Measurements from ENCODE around the gene TCF21.
"Not testable (repeated sequence)": the region's sequence is repeated elsewhere in the genome, so short reads cannot be mapped to it uniquely, and the experiment has no call there.

The TCF21 gene

DNA sequence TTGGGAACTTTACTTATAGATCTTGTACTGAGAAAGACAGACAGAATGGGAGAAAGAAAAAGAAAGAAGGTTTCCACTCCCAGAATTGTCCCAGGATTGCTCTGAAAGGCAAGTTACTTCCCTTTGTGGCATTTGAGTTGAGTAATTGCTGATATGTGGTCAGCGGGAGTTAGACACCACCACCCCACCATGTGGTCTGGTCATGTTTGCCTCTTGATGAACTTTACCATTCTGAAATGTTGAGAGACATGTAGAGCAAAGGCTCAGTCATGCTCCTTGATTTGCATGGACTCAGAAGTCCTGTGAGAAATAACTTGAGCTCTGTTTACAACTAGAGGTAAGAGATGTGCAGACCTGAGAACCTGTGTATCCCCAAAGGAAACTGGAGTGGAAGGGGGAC is 17.1 kb downstream of the TCF21 start:
- Histone ChIP-seq H3K4me1 (ENCODE audit: control insufficient read depth, insufficient read depth, low read length) (no peaks in the 10 kb centered on the region), H3K36me3 (ENCODE audit: control insufficient read depth, insufficient read depth, low read length) (no peaks in the 10 kb centered on the region), H3K27me3 (ENCODE audit: control insufficient read depth, insufficient read depth, low read length) (peaks cover 13% of the 10 kb centered on the region), H3K9me3 (ENCODE audit: control insufficient read depth, low read length) (no peaks in the 10 kb centered on the region), H3K9ac (ENCODE audit: low read length) (no peak overlapping the region), H3K4me3 (ENCODE audit: low read length) (no peak overlapping the region)

DNA sequence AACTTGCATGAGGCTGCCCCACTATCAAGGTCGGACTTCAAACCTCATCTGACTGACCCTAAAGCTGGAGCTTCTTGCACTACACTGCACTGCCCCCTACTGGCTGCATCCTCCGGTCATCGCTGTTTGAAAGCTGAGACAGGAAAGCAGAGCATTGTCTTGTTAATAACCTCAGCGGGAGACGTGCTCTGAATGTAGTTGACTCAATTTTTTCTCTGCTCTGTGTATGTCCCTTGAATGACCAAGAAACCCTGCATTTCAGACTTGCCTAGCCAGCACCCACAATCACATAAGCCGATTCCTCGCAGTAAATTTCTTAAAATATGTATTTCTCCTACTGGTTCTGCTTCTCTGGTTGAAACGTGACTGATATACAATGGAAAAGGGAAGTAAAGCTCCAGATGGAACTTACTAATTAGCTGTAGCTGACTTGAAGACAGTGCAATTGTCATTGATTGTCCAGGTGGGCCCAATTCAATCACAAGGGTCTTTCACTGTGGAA is 27.8 kb downstream of the TCF21 start:
- Histone ChIP-seq H3K4me1 (ENCODE audit: control insufficient read depth, insufficient read depth, low read length) (no peaks in the 10 kb centered on the region), H3K27me3 (ENCODE audit: control insufficient read depth, insufficient read depth, low read length) (no peaks in the 10 kb centered on the region), H3K4me3 (ENCODE audit: low read length) (no peak overlapping the region), H3K9me3 (ENCODE audit: control insufficient read depth, low read length) (no peaks in the 10 kb centered on the region), H3K9ac (ENCODE audit: low read length) (no peak overlapping the region), H3K36me3 (ENCODE audit: control insufficient read depth, insufficient read depth, low read length) (no peaks in the 10 kb centered on the region)

DNA sequence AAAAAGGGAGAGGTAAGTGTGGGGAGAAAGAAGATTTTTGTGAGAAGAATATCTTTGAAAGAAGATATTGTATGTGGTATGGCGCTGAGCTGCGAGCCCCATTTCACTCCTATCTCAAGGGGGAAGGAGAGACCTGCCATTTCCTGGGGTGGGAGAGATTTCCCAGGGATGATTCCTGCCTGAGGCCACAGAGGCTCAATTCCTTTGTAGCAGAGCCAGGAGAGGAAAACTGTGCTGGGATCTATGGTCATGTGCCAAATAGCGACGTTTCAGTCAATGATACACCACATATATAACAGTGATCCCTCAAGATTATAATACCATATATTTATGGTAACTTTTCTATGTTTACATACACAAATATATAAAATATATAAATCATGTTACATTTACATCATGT is 28.9 kb downstream of the TCF21 start:
- no peaks in the 10 kb centered on the region for H3K9me3 ChIP-seq (ENCODE audit: control insufficient read depth, low read length)
- no peaks in the 10 kb centered on the region for H3K4me1 ChIP-seq (ENCODE audit: control insufficient read depth, insufficient read depth, low read length)
- no peak overlapping the region for H3K9ac ChIP-seq (ENCODE audit: low read length)
- H3K4me3 ChIP-seq (ENCODE audit: low read length) = no peak overlapping the region
- H3K36me3 ChIP-seq (ENCODE audit: control insufficient read depth, insufficient read depth, low read length) = no peaks in the 10 kb centered on the region
- H3K27me3 ChIP-seq (ENCODE audit: control insufficient read depth, insufficient read depth, low read length) = no peaks in the 10 kb centered on the region

DNA sequence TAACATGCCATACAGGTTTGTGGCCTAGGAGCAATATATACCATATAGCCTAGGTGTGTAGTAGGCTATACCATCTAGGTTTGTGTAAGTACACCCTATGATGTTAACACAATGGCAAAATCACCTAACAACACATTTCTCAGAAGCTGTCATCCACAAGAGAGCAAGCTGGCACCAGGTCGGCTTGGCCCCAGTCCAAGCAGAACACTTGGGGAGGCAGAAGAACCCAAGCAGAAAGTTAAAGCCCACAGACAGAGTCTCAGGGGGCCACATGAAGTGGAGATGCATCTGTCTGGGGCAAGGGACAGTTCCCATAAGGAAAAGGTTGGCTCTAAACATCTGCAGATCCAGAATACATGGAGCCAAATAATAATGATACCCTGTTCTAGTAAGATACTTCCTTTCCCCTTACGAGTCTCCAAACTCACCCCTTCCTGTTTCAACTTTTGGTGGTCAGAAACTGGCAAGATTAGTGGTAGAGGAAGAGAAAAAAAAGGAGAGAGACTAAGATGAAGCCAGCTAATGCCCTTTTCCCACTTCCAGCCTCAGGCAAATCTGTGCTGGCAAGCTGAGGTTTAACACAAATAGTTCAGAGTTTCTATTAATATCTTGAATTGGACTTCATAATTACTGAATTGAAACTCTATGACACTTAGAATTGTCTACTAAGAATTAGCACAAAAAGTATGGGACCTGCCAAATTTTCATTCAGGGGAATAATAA is 29.5 kb downstream of the TCF21 start:
- no peak overlapping the region for H3K4me3 ChIP-seq (ENCODE audit: low read length)
- no peaks in the 10 kb centered on the region for H3K36me3 ChIP-seq (ENCODE audit: control insufficient read depth, insufficient read depth, low read length)
- no peaks in the 10 kb centered on the region for H3K4me1 ChIP-seq (ENCODE audit: control insufficient read depth, insufficient read depth, low read length)
- H3K27me3 ChIP-seq (ENCODE audit: control insufficient read depth, insufficient read depth, low read length) = no peaks in the 10 kb centered on the region
- no peaks in the 10 kb centered on the region for H3K9me3 ChIP-seq (ENCODE audit: control insufficient read depth, low read length)
- H3K9ac ChIP-seq (ENCODE audit: low read length) = no peak overlapping the region

- H3K9me3 ChIP-seq (ENCODE audit: control insufficient read depth, low read length) = no peaks in the 10 kb centered on the region
- no peak overlapping the region for H3K9ac ChIP-seq (ENCODE audit: low read length)
- H3K4me3 ChIP-seq (ENCODE audit: low read length) = no peak overlapping the region
- no peaks in the 10 kb centered on the region for H3K4me1 ChIP-seq (ENCODE audit: control insufficient read depth, insufficient read depth, low read length)
- no peaks in the 10 kb centered on the region for H3K27me3 ChIP-seq (ENCODE audit: control insufficient read depth, insufficient read depth, low read length)
- H3K36me3 ChIP-seq (ENCODE audit: control insufficient read depth, insufficient read depth, low read length) = no peaks in the 10 kb centered on the region
These were observed 30.4 kb downstream of the TCF21 start for GRCh38 chr6:133919362-133919761.

DNA sequence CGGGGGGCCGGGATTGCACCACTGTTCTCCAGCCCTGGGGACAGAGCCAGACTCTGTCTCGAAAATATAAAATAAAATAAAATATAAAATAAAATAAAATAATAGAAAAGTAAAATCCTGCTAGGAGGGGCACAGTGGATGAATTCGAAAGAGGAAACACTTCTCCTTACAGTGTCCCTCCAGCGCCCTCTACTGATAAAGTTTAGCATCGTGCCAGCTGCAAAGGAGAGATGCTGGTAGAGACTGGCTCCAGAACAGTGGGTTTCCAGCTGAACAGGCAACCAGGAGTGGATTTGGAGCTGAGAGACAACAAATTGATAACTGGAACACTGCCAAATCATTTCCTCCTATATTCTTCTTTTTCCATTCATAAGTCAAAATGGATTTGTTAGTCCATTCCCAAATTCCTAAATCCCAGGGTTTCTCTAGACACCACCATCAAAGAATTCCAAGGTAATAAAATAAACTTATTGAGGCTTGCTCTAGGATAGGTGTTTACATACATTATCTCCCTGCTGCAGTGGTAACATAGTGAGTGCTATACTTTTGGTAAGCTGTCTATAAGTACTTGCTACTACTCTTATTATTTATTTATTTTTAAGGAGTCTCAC is 32.4 kb downstream of the TCF21 start:
- H3K9ac ChIP-seq (ENCODE audit: low read length) = no peak overlapping the region
- H3K4me3 ChIP-seq (ENCODE audit: low read length) = no peak overlapping the region
- no peaks in the 10 kb centered on the region for H3K4me1 ChIP-seq (ENCODE audit: control insufficient read depth, insufficient read depth, low read length)
- H3K36me3 ChIP-seq (ENCODE audit: control insufficient read depth, insufficient read depth, low read length) = no peaks in the 10 kb centered on the region
- no peaks in the 10 kb centered on the region for H3K9me3 ChIP-seq (ENCODE audit: control insufficient read depth, low read length)
- no peaks in the 10 kb centered on the region for H3K27me3 ChIP-seq (ENCODE audit: control insufficient read depth, insufficient read depth, low read length)

- Histone ChIP-seq H3K4me3 (ENCODE audit: low read length) (no peak overlapping the region), H3K4me1 (ENCODE audit: control insufficient read depth, insufficient read depth, low read length) (no peaks in the 10 kb centered on the region), H3K9me3 (ENCODE audit: control insufficient read depth, low read length) (no peaks in the 10 kb centered on the region), H3K27me3 (ENCODE audit: control insufficient read depth, insufficient read depth, low read length) (no peaks in the 10 kb centered on the region), H3K9ac (ENCODE audit: low read length) (no peak overlapping the region), H3K36me3 (ENCODE audit: control insufficient read depth, insufficient read depth, low read length) (no peaks in the 10 kb centered on the region)
These were observed 35.2 kb downstream of the TCF21 start for GRCh38 chr6:133923938-133924593.

- H3K9ac ChIP-seq (ENCODE audit: low read length); H3K27me3 ChIP-seq (ENCODE audit: control insufficient read depth, insufficient read depth, low read length); H3K9me3 ChIP-seq (ENCODE audit: control insufficient read depth, low read length); H3K36me3 ChIP-seq (ENCODE audit: control insufficient read depth, insufficient read depth, low read length); H3K4me1 ChIP-seq (ENCODE audit: control insufficient read depth, insufficient read depth, low read length); H3K4me3 ChIP-seq (ENCODE audit: low read length): not testable (repeated sequence)
These were observed 42.3 kb downstream of the TCF21 start for GRCh38 chr6:133931221-133931620.

DNA sequence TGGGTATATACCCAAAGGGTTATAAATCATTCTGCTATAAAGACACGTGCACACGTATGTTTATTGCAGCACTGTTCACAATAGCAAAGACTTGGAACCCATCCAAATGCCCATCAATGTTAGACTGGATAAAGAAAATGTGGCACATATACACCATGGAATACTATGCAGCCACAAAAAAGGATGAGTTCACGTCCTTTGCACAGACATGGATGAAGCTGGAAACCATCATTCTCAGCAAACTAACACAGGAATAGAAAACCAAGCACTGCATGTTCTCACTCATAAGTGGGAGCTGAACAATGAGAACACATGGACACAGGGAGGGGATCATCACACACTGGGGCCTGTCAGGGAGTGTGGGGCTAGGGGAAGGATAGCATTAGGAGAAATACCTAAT is 47.4 kb downstream of the TCF21 start:
- not testable (repeated sequence) for H3K36me3 ChIP-seq (ENCODE audit: control insufficient read depth, insufficient read depth, low read length); H3K4me1 ChIP-seq (ENCODE audit: control insufficient read depth, insufficient read depth, low read length); H3K9ac ChIP-seq (ENCODE audit: low read length); H3K9me3 ChIP-seq (ENCODE audit: control insufficient read depth, low read length); H3K27me3 ChIP-seq (ENCODE audit: control insufficient read depth, insufficient read depth, low read length); H3K4me3 ChIP-seq (ENCODE audit: low read length)

- Histone ChIP-seq H3K27me3 (ENCODE audit: control insufficient read depth, insufficient read depth, low read length) (no peaks in the 10 kb centered on the region), H3K4me3 (ENCODE audit: low read length) (no peak overlapping the region), H3K4me1 (ENCODE audit: control insufficient read depth, insufficient read depth, low read length) (no peaks in the 10 kb centered on the region), H3K36me3 (ENCODE audit: control insufficient read depth, insufficient read depth, low read length) (no peaks in the 10 kb centered on the region), H3K9ac (ENCODE audit: low read length) (no peak overlapping the region), H3K9me3 (ENCODE audit: control insufficient read depth, low read length) (no peaks in the 10 kb centered on the region)
These were observed 49.0 kb downstream of the TCF21 start for GRCh38 chr6:133937909-133938308.

- Histone ChIP-seq H3K4me3 (ENCODE audit: low read length) (no peak overlapping the region), H3K9ac (ENCODE audit: low read length) (no peak overlapping the region), H3K36me3 (ENCODE audit: control insufficient read depth, insufficient read depth, low read length) (no peaks in the 10 kb centered on the region), H3K4me1 (ENCODE audit: control insufficient read depth, insufficient read depth, low read length) (no peaks in the 10 kb centered on the region), H3K27me3 (ENCODE audit: control insufficient read depth, insufficient read depth, low read length) (no peaks in the 10 kb centered on the region), H3K9me3 (ENCODE audit: control insufficient read depth, low read length) (no peaks in the 10 kb centered on the region)
These were observed 49.6 kb downstream of the TCF21 start for GRCh38 chr6:133938533-133938932.
